GM10248 (cell line): ENCODE data around the gene ATP6V1G3.
"Not testable (repeated sequence)": the region's sequence is repeated elsewhere in the genome, so short reads cannot be mapped to it uniquely, and the experiment has no call there.

Experiments
- CTCF ChIA-PET: fragments of 300-600 bp; sonication (Branson Sonifier 250); formaldehyde crosslinking; extraction: SDS; loops from one replicate; lab custom pipeline; 2021; ENCODE audit warnings: antibody characterized with exemption; lab: Yijun Ruan, JAX
- POLR2A ChIA-PET: fragments of 350-650 bp; sonication (Branson Sonifier 250); formaldehyde crosslinking; extraction: SDS; loops from one replicate; lab custom pipeline; 2020; ENCODE audit warnings: antibody characterized with exemption; lab: Yijun Ruan, JAX
- DNase-seq: peaks from one replicate; pipeline ENCODE4 v3.0.0; 2012; ENCODE audit errors: extremely low spot score
- CTCF ChIP-seq: IDR thresholded peaks from 2 replicates; pipeline ENCODE4 v1.5.1; 2012; ENCODE audit warnings: mild to moderate bottlenecking, low read depth; ENCODE audit errors: extremely low read depth, missing control alignments, control extremely low read depth

Gene ATP6V1G3

DNA sequence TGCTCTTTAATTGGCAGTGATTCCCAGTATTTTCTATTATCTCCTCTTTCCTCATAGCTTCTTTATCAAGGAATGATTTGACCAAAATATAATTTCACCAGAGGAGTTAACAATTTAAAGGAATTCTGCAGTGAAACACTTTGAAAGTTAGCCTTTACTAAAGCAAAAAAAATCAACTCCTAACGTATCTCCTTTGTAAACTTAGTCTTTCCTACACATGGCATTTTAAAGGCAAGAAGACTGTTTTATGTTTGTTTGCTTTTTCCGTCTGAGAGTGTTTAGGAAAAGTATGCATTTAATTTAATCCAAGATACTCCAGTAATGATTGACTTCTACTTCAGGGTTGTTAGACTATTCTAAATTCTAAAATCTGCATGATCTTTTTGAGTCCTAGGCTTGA lies 15.9 kb downstream of the ATP6V1G3 start:
- no peak for DNase-seq
- ChIA-PET CTCF (no interaction called here), POLR2A (no interaction called here)
- TF ChIP-seq CTCF: no peak

DNA sequence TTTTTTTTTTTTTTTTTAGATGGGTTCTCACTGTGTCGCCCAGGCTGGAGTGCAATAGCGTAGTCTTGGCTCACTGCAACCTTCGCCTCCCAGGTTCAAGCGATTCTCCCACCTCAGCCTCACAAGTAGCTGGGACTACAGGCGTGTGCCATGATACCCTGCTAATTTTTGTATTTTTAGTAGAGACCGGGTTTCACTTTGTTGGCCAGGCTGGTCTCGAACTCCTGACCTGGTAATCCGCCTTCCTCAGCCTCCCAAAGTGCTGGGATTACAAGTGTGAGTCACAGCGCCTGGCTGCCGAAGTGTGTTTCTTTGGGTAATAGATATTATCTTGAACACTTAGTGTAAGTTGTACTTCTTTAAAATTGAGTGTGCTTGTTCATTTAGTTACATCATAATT lies 16.4 kb downstream of the ATP6V1G3 start:
- DNase-seq, POLR2A ChIA-PET, CTCF ChIA-PET: not testable (repeated sequence)

- ChIA-PET CTCF (interaction anchor here (0.7 to 1.0 kb wide), 2 partner anchors 9 to 162 kb away, joined by 3 read pairs; no protein-coding TSS in a partner anchor), POLR2A (no interaction called here)
- no peak for TF ChIP-seq CTCF
- no peak for DNase-seq
Observed at GRCh38 chr1:198523182-198523950, 17.1 kb downstream of the ATP6V1G3 start.

GRCh38 chr1:198520524-198521254 lies 19.8 kb downstream of the ATP6V1G3 start:
- POLR2A ChIA-PET: no interaction called here
- CTCF ChIA-PET: interaction anchor here (1.2 to 2.7 kb wide), 2 partner anchors 9 to 165 kb away, joined by 3 to 8 read pairs; no protein-coding TSS in a partner anchor
- DNase-seq: peak; percentile 48
- TF ChIP-seq CTCF: no peak

GRCh38 chr1:198519639-198520501 lies 20.6 kb downstream of the ATP6V1G3 start:
- no peak for TF ChIP-seq CTCF
- CTCF ChIA-PET: interaction anchor here (0.7 to 2.7 kb wide), 6 partner anchors 10 to 166 kb away, joined by 3 to 8 read pairs (median 3); no protein-coding TSS in a partner anchor
- no peak for DNase-seq
- POLR2A ChIA-PET: no interaction called here

GRCh38 chr1:198517623-198518199 lies 22.8 kb downstream of the ATP6V1G3 start:
- POLR2A ChIA-PET: no interaction called here
- TF ChIP-seq CTCF: no peak
- no peak for DNase-seq
- CTCF ChIA-PET: no interaction called here
